Fibroblast of skin of right quadriceps (primary cell): ENCODE data around the gene SLC8A3.
"Not testable (repeated sequence)": the region's sequence is repeated elsewhere in the genome, so short reads cannot be mapped to it uniquely, and the experiment has no call there.

Experiments used
- DNase-seq: peaks from one replicate; pipeline ENCODE4 v3.0.0-alpha.2; 2013

The SLC8A3 gene

GRCh38 chr14:70188659-70189455, at the start of gene SLC8A3:
TSS of gene SLC8A3 (minus strand) at chr14:70188951. CDS start at chr14:70168422, 20,529 bp downstream.
- DNase-seq, result peak; percentile 37

GRCh38 chr14:70237710-70238109, 49.0 kb upstream of the SLC8A3 start:
- DNase-seq, result no peak

GRCh38 chr14:70234066-70234950, 45.6 kb upstream of the SLC8A3 start:
- DNase-seq, result no peak

- not testable (repeated sequence) for DNase-seq
These were observed 43.2 kb upstream of the SLC8A3 start for GRCh38 chr14:70231756-70232544.

GRCh38 chr14:70229877-70230640, 41.3 kb upstream of the SLC8A3 start:
- not testable (repeated sequence) for DNase-seq

- no peak for DNase-seq
These were observed 25.1 kb upstream of the SLC8A3 start for GRCh38 chr14:70213721-70214282.

- no peak for DNase-seq
These were observed 24.0 kb upstream of the SLC8A3 start for GRCh38 chr14:70212752-70213151.

- no peak for DNase-seq
These were observed 19.6 kb upstream of the SLC8A3 start for GRCh38 chr14:70208380-70208779.

GRCh38 chr14:70203686-70204085, 14.9 kb upstream of the SLC8A3 start:
- no peak for DNase-seq

GRCh38 chr14:70201994-70202393, 13.2 kb upstream of the SLC8A3 start:
- DNase-seq, result no peak

GRCh38 chr14:70193396-70193795, 4.6 kb upstream of the SLC8A3 start:
- DNase-seq, result no peak

GRCh38 chr14:70192915-70193314, 4.2 kb upstream of the SLC8A3 start:
- DNase-seq, result no peak

GRCh38 chr14:70190156-70190555, 1.4 kb upstream of the SLC8A3 start:
- no peak for DNase-seq

- DNase-seq, result no peak
These were observed 816 bp upstream of the SLC8A3 start for GRCh38 chr14:70189456-70190077.

- peak; percentile 8 for DNase-seq
These were observed 461 bp downstream of the SLC8A3 start for GRCh38 chr14:70188322-70188658.

- DNase-seq, result peak; percentile 32
These were observed 1.8 kb downstream of the SLC8A3 start for GRCh38 chr14:70186900-70187451.

- DNase-seq, result no peak
These were observed 4.8 kb downstream of the SLC8A3 start for GRCh38 chr14:70183991-70184390.

GRCh38 chr14:70181276-70181675, 7.5 kb downstream of the SLC8A3 start:
- DNase-seq, result no peak

GRCh38 chr14:70180718-70181117, 8.0 kb downstream of the SLC8A3 start:
- no peak for DNase-seq

GRCh38 chr14:70177081-70177800, 11.5 kb downstream of the SLC8A3 start:
- no peak for DNase-seq

GRCh38 chr14:70173569-70173968, 15.2 kb downstream of the SLC8A3 start:
- no peak for DNase-seq
